A549 (cell line): ENCODE results near the gene COQ4.

ENCODE experiments used
- JUN ChIP-seq, 2 experiments: fragments of >200 bp; sonication (Bioruptor Twin); formaldehyde crosslinking; IDR thresholded peaks; 2 replicates in 1 of 2; 3 replicates in 1 of 2; pipeline ENCODE4 v1.6.1; 2016 to 2017
- ZC3H11A ChIP-seq: fragments of 450-650 bp; IDR thresholded peaks from 2 replicates; pipeline ENCODE4 v1.6.1; 2014; ENCODE audit warnings: antibody characterized with exemption, mild to moderate bottlenecking
- TF ChIP-seq, protein P1 (sequence below): fragments of >200 bp; sonication (Bioruptor Twin); formaldehyde crosslinking; IDR thresholded peaks from 3 replicates; pipeline ENCODE4 v1.5.1; 2016

DNA sequence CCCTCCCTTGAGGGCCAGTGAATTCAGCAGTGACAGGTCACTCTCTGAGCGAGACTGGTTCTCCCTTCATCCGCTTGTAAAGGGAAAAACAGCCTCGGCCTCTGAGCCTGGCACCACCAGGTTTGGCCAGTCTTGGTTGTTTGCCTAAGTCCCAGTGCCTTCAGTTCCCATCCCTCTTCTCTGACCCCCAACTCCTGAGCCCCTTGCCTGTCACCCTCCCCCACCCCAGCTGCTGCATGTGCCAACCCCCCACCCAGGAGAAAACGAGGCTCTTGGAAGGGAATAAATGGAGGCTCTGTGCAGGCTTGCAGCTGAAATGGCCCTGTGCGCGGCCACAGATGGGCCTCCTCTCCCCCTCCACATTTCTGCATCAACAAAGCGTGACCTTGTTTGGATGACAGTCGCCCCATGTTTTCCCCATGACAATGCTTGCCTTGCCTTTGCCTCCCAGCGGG is 51.6 kb downstream of the COQ4 start:
- TF ChIP-seq, protein P1, sequence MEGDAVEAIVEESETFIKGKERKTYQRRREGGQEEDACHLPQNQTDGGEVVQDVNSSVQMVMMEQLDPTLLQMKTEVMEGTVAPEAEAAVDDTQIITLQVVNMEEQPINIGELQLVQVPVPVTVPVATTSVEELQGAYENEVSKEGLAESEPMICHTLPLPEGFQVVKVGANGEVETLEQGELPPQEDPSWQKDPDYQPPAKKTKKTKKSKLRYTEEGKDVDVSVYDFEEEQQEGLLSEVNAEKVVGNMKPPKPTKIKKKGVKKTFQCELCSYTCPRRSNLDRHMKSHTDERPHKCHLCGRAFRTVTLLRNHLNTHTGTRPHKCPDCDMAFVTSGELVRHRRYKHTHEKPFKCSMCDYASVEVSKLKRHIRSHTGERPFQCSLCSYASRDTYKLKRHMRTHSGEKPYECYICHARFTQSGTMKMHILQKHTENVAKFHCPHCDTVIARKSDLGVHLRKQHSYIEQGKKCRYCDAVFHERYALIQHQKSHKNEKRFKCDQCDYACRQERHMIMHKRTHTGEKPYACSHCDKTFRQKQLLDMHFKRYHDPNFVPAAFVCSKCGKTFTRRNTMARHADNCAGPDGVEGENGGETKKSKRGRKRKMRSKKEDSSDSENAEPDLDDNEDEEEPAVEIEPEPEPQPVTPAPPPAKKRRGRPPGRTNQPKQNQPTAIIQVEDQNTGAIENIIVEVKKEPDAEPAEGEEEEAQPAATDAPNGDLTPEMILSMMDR, result no peak
- TF ChIP-seq JUN (IDR thresholded peaks at IDR 0.05) (no peak), ZC3H11A (no peak)
